Effector memory CD8-positive, alpha-beta T cell (primary cell): ENCODE data around the gene SRGAP3.

Experiments used
- ATAC-seq: fragments of 150-1000 bp; cut with Tn5 transposase; replicated peaks from 2 replicates; pipeline ENCODE4 v1.10.0; 2021; ENCODE audit warnings: mild to moderate bottlenecking, moderate library complexity
- DNase-seq, 3 experiments: peaks; one replicate each; pipeline ENCODE4 v3.0.0; 2021
- H3K27ac Mint-ChIP-seq, 2 donors: one replicate each; pipeline ENCODE4 v1.8.0; 2022; ENCODE audit warnings: mild to moderate bottlenecking in 2 of 2, mixed read lengths in 2 of 2, moderate library complexity in 2 of 2
- H3K27me3 Mint-ChIP-seq, 2 donors: one replicate each; pipeline ENCODE4 v1.8.0; 2022; ENCODE audit warnings: mixed read lengths in 2 of 2
- H3K36me3 Mint-ChIP-seq: one replicate; pipeline ENCODE4 v1.8.0; 2022; ENCODE audit warnings: mild to moderate bottlenecking, moderate library complexity, mixed read lengths; ENCODE audit not compliant: insufficient read depth
- H3K4me1 Mint-ChIP-seq, 2 donors: one replicate each; pipeline ENCODE4 v1.8.0; 2022; ENCODE audit warnings: low read depth in 2 of 2, mixed read lengths in 2 of 2
- H3K4me3 Mint-ChIP-seq, 2 donors: one replicate each; pipeline ENCODE4 v1.8.0; 2022; ENCODE audit warnings: mild to moderate bottlenecking in 2 of 2, mixed read lengths in 2 of 2, moderate library complexity in 2 of 2
- H3K9me3 Mint-ChIP-seq, 2 donors: one replicate each; pipeline ENCODE4 v1.8.0; 2022; ENCODE audit warnings: mixed read lengths in 2 of 2

The SRGAP3 gene

GRCh38 chr3:9213019-9213634, 36.3 kb downstream of the SRGAP3 start:
- DNase-seq: no peak
- no peak overlapping the region for H3K4me3 Mint-ChIP-seq
- no peaks in the 10 kb centered on the region for H3K36me3 Mint-ChIP-seq
- H3K27ac Mint-ChIP-seq: no peak overlapping the region
- H3K4me1 Mint-ChIP-seq: no peaks in the 10 kb centered on the region
- H3K27me3 Mint-ChIP-seq: peaks cover 4 to 12% of the 10 kb centered on the region in 2 donors
- ATAC-seq: no peak
- H3K9me3 Mint-ChIP-seq: no peaks in the 10 kb centered on the region

- no peak overlapping the region for H3K4me3 Mint-ChIP-seq
- no peaks in the 10 kb centered on the region for H3K36me3 Mint-ChIP-seq
- H3K9me3 Mint-ChIP-seq: no peaks in the 10 kb centered on the region
- DNase-seq (no peak), ATAC-seq (no peak)
- no peak overlapping the region for H3K27ac Mint-ChIP-seq
- H3K4me1 Mint-ChIP-seq: no peaks in the 10 kb centered on the region
- peaks cover 5 to 23% of the 10 kb centered on the region in 2 donors for H3K27me3 Mint-ChIP-seq
Measured at GRCh38 chr3:9211155-9211950, 38.1 kb downstream of the SRGAP3 start.

- H3K27ac Mint-ChIP-seq: no peak overlapping the region
- no peak for ATAC-seq
Measured at GRCh38 chr3:9209777-9210176, 39.7 kb downstream of the SRGAP3 start.

GRCh38 chr3:9208605-9209152, 40.8 kb downstream of the SRGAP3 start:
- Mint-ChIP-seq H3K9me3 (no peaks in the 10 kb centered on the region), H3K36me3 (no peaks in the 10 kb centered on the region), H3K27me3 (peaks cover 6 to 25% of the 10 kb centered on the region in 2 donors), H3K4me1 (no peaks in the 10 kb centered on the region), H3K4me3 (no peak overlapping the region), H3K27ac (no peak overlapping the region)
- DNase-seq: no peak
- no peak for ATAC-seq

More at GRCh38 chr3:9209777-9210176, 39.7 kb downstream of the SRGAP3 start:
- Mint-ChIP-seq H3K9me3 (no peaks in the 10 kb centered on the region), H3K4me1 (no peaks in the 10 kb centered on the region), H3K36me3 (no peaks in the 10 kb centered on the region), H3K27me3 (peaks cover 6 to 25% of the 10 kb centered on the region in 2 donors), H3K4me3 (no peak overlapping the region)
- DNase-seq: no peak

GRCh38 chr3:9207116-9207763, 42.2 kb downstream of the SRGAP3 start:
- H3K36me3 Mint-ChIP-seq: no peaks in the 10 kb centered on the region
- H3K27ac Mint-ChIP-seq: no peak overlapping the region
- H3K4me3 Mint-ChIP-seq: no peak overlapping the region
- DNase-seq (no peak), ATAC-seq (no peak)
- H3K4me1 Mint-ChIP-seq: no peaks in the 10 kb centered on the region
- H3K9me3 Mint-ChIP-seq: no peaks in the 10 kb centered on the region
- H3K27me3 Mint-ChIP-seq: peaks cover 14 to 39% of the 10 kb centered on the region in 2 donors

DNA sequence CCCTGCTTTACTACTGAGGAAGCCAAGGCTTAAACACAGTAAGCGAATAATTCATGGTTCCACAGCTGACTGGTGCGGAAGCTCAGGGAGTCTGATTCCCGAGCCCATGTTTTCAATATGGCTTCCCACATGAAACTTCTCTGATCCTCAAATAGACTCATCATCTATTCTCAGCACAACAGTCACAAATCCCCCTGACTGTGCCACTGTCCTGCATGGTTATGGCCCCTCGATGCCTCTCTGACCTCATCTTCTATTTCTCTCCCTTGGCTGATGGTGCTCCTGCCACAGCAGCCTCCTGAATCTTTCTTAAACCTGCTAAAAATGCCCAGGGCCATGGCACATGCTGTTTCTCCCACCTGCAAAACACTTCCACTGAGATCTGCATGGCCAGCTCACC, 43.2 kb downstream of the SRGAP3 start:
- H3K4me1 Mint-ChIP-seq: no peaks in the 10 kb centered on the region
- ATAC-seq (no peak), DNase-seq (no peak)
- no peaks in the 10 kb centered on the region for H3K9me3 Mint-ChIP-seq
- H3K4me3 Mint-ChIP-seq: no peak overlapping the region
- no peaks in the 10 kb centered on the region for H3K36me3 Mint-ChIP-seq
- H3K27me3 Mint-ChIP-seq: peaks cover 14 to 39% of the 10 kb centered on the region in 2 donors
- H3K27ac Mint-ChIP-seq: no peak overlapping the region

- Mint-ChIP-seq H3K36me3 (no peaks in the 10 kb centered on the region), H3K27me3 (peaks cover 14 to 39% of the 10 kb centered on the region in 2 donors), H3K4me3 (no peak overlapping the region), H3K4me1 (no peaks in the 10 kb centered on the region), H3K27ac (no peak overlapping the region), H3K9me3 (no peaks in the 10 kb centered on the region)
- ATAC-seq (no peak), DNase-seq (no peak)
Measured at GRCh38 chr3:9205345-9206143, 43.9 kb downstream of the SRGAP3 start.

- Mint-ChIP-seq H3K27ac (no peak overlapping the region), H3K9me3 (no peaks in the 10 kb centered on the region), H3K27me3 (peaks cover 14 to 41% of the 10 kb centered on the region in 2 donors), H3K36me3 (no peaks in the 10 kb centered on the region), H3K4me3 (no peak overlapping the region), H3K4me1 (no peaks in the 10 kb centered on the region)
- DNase-seq (no peak), ATAC-seq (no peak)
Measured at GRCh38 chr3:9204253-9204992, 45.0 kb downstream of the SRGAP3 start.

GRCh38 chr3:9203317-9203716, 46.1 kb downstream of the SRGAP3 start:
- no peak for ATAC-seq
- H3K9me3 Mint-ChIP-seq: no peaks in the 10 kb centered on the region
- no peaks in the 10 kb centered on the region for H3K36me3 Mint-ChIP-seq
- H3K27me3 Mint-ChIP-seq: peaks cover 14 to 45% of the 10 kb centered on the region in 2 donors
- no peak overlapping the region for H3K4me3 Mint-ChIP-seq
- no peaks in the 10 kb centered on the region for H3K4me1 Mint-ChIP-seq
- no peak overlapping the region for H3K27ac Mint-ChIP-seq
- no peak for DNase-seq

GRCh38 chr3:9202546-9202945, 46.9 kb downstream of the SRGAP3 start:
- ATAC-seq (no peak), DNase-seq (no peak)
- no peak overlapping the region for H3K27ac Mint-ChIP-seq
- no peaks in the 10 kb centered on the region for H3K9me3 Mint-ChIP-seq
- H3K4me3 Mint-ChIP-seq: no peak overlapping the region
- H3K27me3 Mint-ChIP-seq: peaks cover 14 to 37% of the 10 kb centered on the region in 2 donors
- H3K36me3 Mint-ChIP-seq: no peaks in the 10 kb centered on the region
- H3K4me1 Mint-ChIP-seq: no peaks in the 10 kb centered on the region

- Mint-ChIP-seq H3K27ac (no peak overlapping the region), H3K27me3 (peaks cover 14 to 31% of the 10 kb centered on the region in 2 donors), H3K9me3 (no peaks in the 10 kb centered on the region), H3K4me3 (no peak overlapping the region), H3K4me1 (no peaks in the 10 kb centered on the region), H3K36me3 (no peaks in the 10 kb centered on the region)
- no peak for ATAC-seq
- no peak for DNase-seq
Measured at GRCh38 chr3:9201955-9202354, 47.5 kb downstream of the SRGAP3 start.

- ATAC-seq: no peak
- Mint-ChIP-seq H3K4me1 (no peaks in the 10 kb centered on the region), H3K27ac (no peak overlapping the region)
Measured at GRCh38 chr3:9201266-9201665, 48.2 kb downstream of the SRGAP3 start.

More at GRCh38 chr3:9201266-9201665, 48.2 kb downstream of the SRGAP3 start:
- Mint-ChIP-seq H3K4me3 (no peak overlapping the region), H3K27me3 (peaks cover 8 to 24% of the 10 kb centered on the region in 2 donors), H3K9me3 (no peaks in the 10 kb centered on the region), H3K36me3 (no peaks in the 10 kb centered on the region)
- no peak for DNase-seq
